HepG2 (cell line): ENCODE results near the gene SHF.

Source experiments
- AGO2 ChIP-seq: fragments of 200-400 bp; formaldehyde crosslinking; optimal IDR thresholded peaks from 2 replicates; pipeline ENCODE3; 2017; ENCODE audit warnings: mild to moderate bottlenecking, low read depth, low read length, moderate library complexity
- FOSL1 ChIP-seq: sonication (generic); formaldehyde crosslinking; IDR thresholded peaks from 2 replicates; pipeline ENCODE4 v1.9.0; 2021; ENCODE audit warnings: missing genetic modification reagents, borderline replicate concordance
- KDM5A ChIP-seq: fragments of 200-600 bp; sonication (generic); IDR thresholded peaks from 2 replicates; pipeline ENCODE4 v1.7.0; 2018; ENCODE audit warnings: antibody characterized with exemption, mild to moderate bottlenecking, low read length, borderline replicate concordance
- POLR2AphosphoS5 ChIP-seq: IDR thresholded peaks from 2 replicates; pipeline ENCODE4 v1.6.1; 2012; ENCODE audit warnings: low read depth, low read length
- YY1 ChIP-seq: IDR thresholded peaks from 2 replicates; pipeline ENCODE4 v1.6.1; 2011; ENCODE audit warnings: low read length, low read depth, moderate library complexity, mild to moderate bottlenecking; ENCODE audit not compliant: insufficient read depth, insufficient replicate concordance
- ZBTB33 ChIP-seq: sonication (generic); formaldehyde crosslinking; IDR thresholded peaks from 2 replicates; pipeline ENCODE4 v1.4.0; 2020; ENCODE audit warnings: missing genetic modification reagents
- ZNF614 ChIP-seq: IDR thresholded peaks from 2 replicates; pipeline ENCODE4 v1.6.1; 2018; ENCODE audit warnings: missing biosample characterization, missing genetic modification reagents, inconsistent platforms, borderline replicate concordance
- ZNF737 ChIP-seq: sonication (generic); formaldehyde crosslinking; IDR thresholded peaks from 2 replicates; pipeline ENCODE4 v1.5.0; 2020; ENCODE audit warnings: missing genetic modification reagents, mild to moderate bottlenecking, borderline replicate concordance

- no peak for TF ChIP-seq ZBTB33 (CRISPR knock-in tag)
- no peak for TF ChIP-seq FOSL1 (CRISPR knock-in tag)
- no peak for TF ChIP-seq YY1
- TF ChIP-seq ZNF614 (CRISPR knock-in tag) = no peak
- no peak for TF ChIP-seq ZNF737 (CRISPR knock-in tag)
- TF ChIP-seq KDM5A = no peak
- TF ChIP-seq AGO2 = no peak
- peak; percentile 53 for TF ChIP-seq POLR2AphosphoS5
Measured at GRCh38 chr15:45187894-45188830, at the start of gene SHF.
